HUES6 (cell line): ENCODE results near the gene TTC22.

Experiments
- H3K27ac ChIP-seq: 2 replicates; pipeline ENCODE4 v1.7.0; 2013; ENCODE audit warnings: low read depth, mild to moderate bottlenecking, low read length, inconsistent platforms
- H3K27me3 ChIP-seq: 2 replicates; pipeline ENCODE4 v1.6.1; 2013; ENCODE audit warnings: low read length; ENCODE audit not compliant: control insufficient read depth, insufficient read depth
- H3K36me3 ChIP-seq: 2 replicates; pipeline ENCODE4 v1.6.1; 2013; ENCODE audit warnings: low read length; ENCODE audit not compliant: control insufficient read depth, insufficient read depth
- H3K4me1 ChIP-seq: 2 replicates; pipeline ENCODE4 v1.6.1; 2013; ENCODE audit warnings: low read length; ENCODE audit not compliant: control insufficient read depth, insufficient read depth
- H3K4me3 ChIP-seq: 2 replicates; pipeline ENCODE4 v1.5.1; 2013; ENCODE audit warnings: low read depth, low read length
- H3K9ac ChIP-seq: one replicate; pipeline ENCODE4 v1.6.1; 2013; ENCODE audit warnings: mild to moderate bottlenecking, low read length
- H3K9me3 ChIP-seq: 2 replicates; pipeline ENCODE4 v1.6.1; 2013; ENCODE audit warnings: low read depth, low read length; ENCODE audit not compliant: control insufficient read depth, insufficient read depth

The TTC22 gene

GRCh38 chr1:54800899-54801759, at the start of gene TTC22:
Gene TTC22, minus strand, starts transcription at chr1:54801323. Its CDS starts 160 bp downstream, at chr1:54801163.
- H3K9ac ChIP-seq = no peak within 1 kb of the TSS

GRCh38 chr1:54850737-54851136, 49.6 kb upstream of the TTC22 start:
- H3K36me3 ChIP-seq = peaks cover 89% of the 10 kb centered on the region

More at GRCh38 chr1:54800899-54801759, at the start of gene TTC22:
- Histone ChIP-seq H3K9me3 (no peaks in the 10 kb centered on the region), H3K27me3 (peaks cover 32% of the 10 kb centered on the region), H3K4me1 (peaks cover 13% of the 10 kb centered on the region; the same call in 1 of the 2 replicates), H3K4me3 (peak within 1 kb of the TSS; percentile 59), H3K36me3 (no peaks in the 10 kb centered on the region), H3K27ac (no peak within 1 kb of the TSS)

GRCh38 chr1:54850069-54850730, 49.1 kb upstream of the TTC22 start:
- Histone ChIP-seq H3K4me1 (no peaks in the 10 kb centered on the region), H3K9ac (no peak overlapping the region), H3K27me3 (no peaks in the 10 kb centered on the region), H3K36me3 (peaks cover 84% of the 10 kb centered on the region), H3K27ac (no peak overlapping the region), H3K9me3 (no peaks in the 10 kb centered on the region), H3K4me3 (no peak overlapping the region)

More at GRCh38 chr1:54850737-54851136, 49.6 kb upstream of the TTC22 start:
- H3K9ac ChIP-seq = no peak overlapping the region
- no peak overlapping the region for H3K4me3 ChIP-seq
- H3K9me3 ChIP-seq = no peaks in the 10 kb centered on the region
- no peak overlapping the region for H3K27ac ChIP-seq
- no peaks in the 10 kb centered on the region for H3K27me3 ChIP-seq
- no peaks in the 10 kb centered on the region for H3K4me1 ChIP-seq

GRCh38 chr1:54849219-54850068, 48.3 kb upstream of the TTC22 start:
- H3K9ac ChIP-seq = no peak overlapping the region
- peaks cover 78% of the 10 kb centered on the region for H3K36me3 ChIP-seq

GRCh38 chr1:54848134-54848948, 47.2 kb upstream of the TTC22 start:
- H3K4me1 ChIP-seq = no peaks in the 10 kb centered on the region
- no peaks in the 10 kb centered on the region for H3K9me3 ChIP-seq
- H3K27ac ChIP-seq = no peak overlapping the region
- no peaks in the 10 kb centered on the region for H3K27me3 ChIP-seq
- no peak overlapping the region for H3K9ac ChIP-seq
- H3K36me3 ChIP-seq = peaks cover 67% of the 10 kb centered on the region
- H3K4me3 ChIP-seq = no peak overlapping the region

More at GRCh38 chr1:54849219-54850068, 48.3 kb upstream of the TTC22 start:
- no peaks in the 10 kb centered on the region for H3K9me3 ChIP-seq
- H3K4me3 ChIP-seq = no peak overlapping the region
- H3K27me3 ChIP-seq = no peaks in the 10 kb centered on the region
- no peaks in the 10 kb centered on the region for H3K4me1 ChIP-seq
- H3K27ac ChIP-seq = no peak overlapping the region

GRCh38 chr1:54846716-54847284, 45.7 kb upstream of the TTC22 start:
- no peaks in the 10 kb centered on the region for H3K9me3 ChIP-seq
- H3K4me3 ChIP-seq = no peak overlapping the region
- H3K4me1 ChIP-seq = no peaks in the 10 kb centered on the region
- H3K27ac ChIP-seq = no peak overlapping the region
- peaks cover 52% of the 10 kb centered on the region for H3K36me3 ChIP-seq
- H3K27me3 ChIP-seq = no peaks in the 10 kb centered on the region
- H3K9ac ChIP-seq = no peak overlapping the region

GRCh38 chr1:54846301-54846700, 45.2 kb upstream of the TTC22 start:
- Histone ChIP-seq H3K9me3 (no peaks in the 10 kb centered on the region), H3K27me3 (no peaks in the 10 kb centered on the region), H3K4me3 (no peak overlapping the region), H3K27ac (no peak overlapping the region), H3K4me1 (no peaks in the 10 kb centered on the region), H3K9ac (no peak overlapping the region), H3K36me3 (peaks cover 47% of the 10 kb centered on the region)

GRCh38 chr1:54845772-54846171, 44.6 kb upstream of the TTC22 start:
- no peaks in the 10 kb centered on the region for H3K9me3 ChIP-seq
- H3K9ac ChIP-seq = no peak overlapping the region
- no peak overlapping the region for H3K27ac ChIP-seq
- no peaks in the 10 kb centered on the region for H3K27me3 ChIP-seq
- H3K4me1 ChIP-seq = no peaks in the 10 kb centered on the region
- peaks cover 42% of the 10 kb centered on the region for H3K36me3 ChIP-seq
- no peak overlapping the region for H3K4me3 ChIP-seq

- no peaks in the 10 kb centered on the region for H3K9me3 ChIP-seq
- H3K27me3 ChIP-seq = no peaks in the 10 kb centered on the region
- H3K4me3 ChIP-seq = no peak overlapping the region
- no peak overlapping the region for H3K9ac ChIP-seq
- H3K27ac ChIP-seq = no peak overlapping the region
- peaks cover 29% of the 10 kb centered on the region for H3K36me3 ChIP-seq
- H3K4me1 ChIP-seq = no peaks in the 10 kb centered on the region
These were observed 43.4 kb upstream of the TTC22 start for GRCh38 chr1:54844564-54844963.

- no peak overlapping the region for H3K27ac ChIP-seq
- H3K9me3 ChIP-seq = no peaks in the 10 kb centered on the region
- H3K4me3 ChIP-seq = no peak overlapping the region
- H3K9ac ChIP-seq = no peak overlapping the region
- no peaks in the 10 kb centered on the region for H3K4me1 ChIP-seq
- no peaks in the 10 kb centered on the region for H3K27me3 ChIP-seq
- H3K36me3 ChIP-seq = peaks cover 18% of the 10 kb centered on the region
These were observed 42.3 kb upstream of the TTC22 start for GRCh38 chr1:54843449-54843848.
